Tibial nerve (tissue), 4 donors: Measurements from ENCODE around the gene ADCK2. TPM values are rescaled to one million over a fixed set of nuclear protein-coding genes. Genes with fewer than 3 reads are reported as not detected.

Source experiments
- DNase-seq, 2 donors: peaks; one replicate each; pipeline ENCODE4 v3.0.0-alpha.2; 2019; ENCODE audit warnings: low spot score in 2 of 2
- H3K27ac ChIP-seq, 4 donors: fragments of 200-600 bp; sonication (generic) in 3 of 4; one replicate each; pipeline ENCODE4 v1.5.1; 2017 to 2019; ENCODE audit warnings: mild to moderate bottlenecking in 1 of 4
- H3K27me3 ChIP-seq, 2 donors: fragments of 200-600 bp; sonication (generic) in 1 of 2; one replicate each; pipeline versions ENCODE4 v1.5.1 to v1.6.0; 2017 to 2019
- H3K36me3 ChIP-seq, 3 donors: fragments of 200-600 bp; sonication (generic); one replicate each; pipeline ENCODE4 v1.5.1; 2018 to 2019
- H3K4me1 ChIP-seq, 4 donors: fragments of 200-600 bp; sonication (generic) in 3 of 4; one replicate each; pipeline ENCODE4 v1.5.1; 2017 to 2019
- H3K4me3 ChIP-seq, 4 donors: fragments of 200-600 bp; sonication (generic) in 3 of 4; one replicate each; pipeline ENCODE4 v1.5.1; 2017 to 2019; ENCODE audit warnings: mild to moderate bottlenecking in 1 of 4, moderate library complexity in 1 of 4
- H3K9me3 ChIP-seq, 4 donors: fragments of 200-600 bp; sonication (generic) in 3 of 4; one replicate each; pipeline ENCODE4 v1.5.1; 2017 to 2019
- EP300 ChIP-seq, 2 donors: sonication (generic); formaldehyde crosslinking; IDR thresholded peaks; one replicate each; pipeline ENCODE4 v1.6.1; 2017; ENCODE audit warnings: antibody characterized with exemption in 2 of 2, mild to moderate bottlenecking in 1 of 2
- POLR2A ChIP-seq, 2 donors: fragments of 450-650 bp; IDR thresholded peaks; one replicate each; pipeline ENCODE4 v1.6.1; 2017; ENCODE audit warnings: antibody characterized with exemption in 2 of 2, mild to moderate bottlenecking in 2 of 2, moderate library complexity in 2 of 2
- WGBS, 2 donors: methylation state at CpG; one replicate each; pipeline ENCODE4 v1.1.5; 2018; 5-methylcytosine and 5-hydroxymethylcytosine counted together
- total RNA-seq, 4 donors: library from RNA; depleted of rRNA; stranded (reverse); fragments of >200 nt; gene quantifications; one replicate each; pipeline ENCODE4 v1.1.0, GENCODE V29; 2016
- TF ChIP-seq, protein P1 (sequence below), 5 experiments: fragments of 200-600 bp in 3 of 5; fragments of 450-650 bp in 2 of 5; sonication (generic) in 3 of 5; IDR thresholded peaks; one replicate each; pipeline ENCODE4 v1.5.1; 2016 to 2019; ENCODE audit warnings: antibody characterized with exemption in 5 of 5, mild to moderate bottlenecking in 3 of 5, moderate library complexity in 2 of 5

ADCK2 gene
- total RNA-seq, 4 donors from 2014 or later: 20.7 to 34.5 (median 26.7) TPM

DNA sequence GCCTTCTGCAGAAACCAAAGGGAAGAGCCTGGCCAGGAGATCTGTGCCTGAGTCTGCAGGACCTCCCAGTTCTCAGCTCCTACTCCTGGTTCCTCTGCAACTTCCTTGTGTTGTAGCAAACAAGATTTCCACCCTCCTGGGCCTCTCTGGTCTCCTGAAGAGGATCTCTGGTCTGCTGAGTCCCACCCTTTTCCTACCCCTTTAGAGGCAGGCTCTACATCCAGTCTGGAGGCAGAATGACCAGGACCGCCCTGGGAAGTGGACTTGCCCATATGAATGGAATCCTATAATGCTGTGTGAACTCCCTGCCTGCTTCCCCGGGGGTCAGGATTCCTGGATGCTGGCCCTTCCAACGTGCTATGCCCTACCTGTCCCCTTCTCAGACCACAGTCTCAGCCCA is 35.3 kb upstream of the ADCK2 start:
- no peak for DNase-seq
- WGBS, 2 donors: 35 to 70% methylated on average over 3 of the region's 3 CpGs
- Histone ChIP-seq H3K9me3 (no peaks in the 10 kb centered on the region), H3K4me3 (no peak overlapping the region), H3K27ac (peak overlapping the region; percentile 11 to 65 (median 28)), H3K36me3 (no peaks in the 10 kb centered on the region), H3K4me1 (peaks cover 0 to 77% (median 26%) of the 10 kb centered on the region in 4 donors), H3K27me3 (peaks cover 0 to 22% of the 10 kb centered on the region in 2 donors)
- TF ChIP-seq EP300 (IDR thresholded peaks at IDR 0.05) (no peak), POLR2A (IDR thresholded peaks at IDR 0.05) (no peak)
- TF ChIP-seq, protein P1, sequence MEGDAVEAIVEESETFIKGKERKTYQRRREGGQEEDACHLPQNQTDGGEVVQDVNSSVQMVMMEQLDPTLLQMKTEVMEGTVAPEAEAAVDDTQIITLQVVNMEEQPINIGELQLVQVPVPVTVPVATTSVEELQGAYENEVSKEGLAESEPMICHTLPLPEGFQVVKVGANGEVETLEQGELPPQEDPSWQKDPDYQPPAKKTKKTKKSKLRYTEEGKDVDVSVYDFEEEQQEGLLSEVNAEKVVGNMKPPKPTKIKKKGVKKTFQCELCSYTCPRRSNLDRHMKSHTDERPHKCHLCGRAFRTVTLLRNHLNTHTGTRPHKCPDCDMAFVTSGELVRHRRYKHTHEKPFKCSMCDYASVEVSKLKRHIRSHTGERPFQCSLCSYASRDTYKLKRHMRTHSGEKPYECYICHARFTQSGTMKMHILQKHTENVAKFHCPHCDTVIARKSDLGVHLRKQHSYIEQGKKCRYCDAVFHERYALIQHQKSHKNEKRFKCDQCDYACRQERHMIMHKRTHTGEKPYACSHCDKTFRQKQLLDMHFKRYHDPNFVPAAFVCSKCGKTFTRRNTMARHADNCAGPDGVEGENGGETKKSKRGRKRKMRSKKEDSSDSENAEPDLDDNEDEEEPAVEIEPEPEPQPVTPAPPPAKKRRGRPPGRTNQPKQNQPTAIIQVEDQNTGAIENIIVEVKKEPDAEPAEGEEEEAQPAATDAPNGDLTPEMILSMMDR (IDR thresholded peaks at IDR 0.05): no peak

DNA sequence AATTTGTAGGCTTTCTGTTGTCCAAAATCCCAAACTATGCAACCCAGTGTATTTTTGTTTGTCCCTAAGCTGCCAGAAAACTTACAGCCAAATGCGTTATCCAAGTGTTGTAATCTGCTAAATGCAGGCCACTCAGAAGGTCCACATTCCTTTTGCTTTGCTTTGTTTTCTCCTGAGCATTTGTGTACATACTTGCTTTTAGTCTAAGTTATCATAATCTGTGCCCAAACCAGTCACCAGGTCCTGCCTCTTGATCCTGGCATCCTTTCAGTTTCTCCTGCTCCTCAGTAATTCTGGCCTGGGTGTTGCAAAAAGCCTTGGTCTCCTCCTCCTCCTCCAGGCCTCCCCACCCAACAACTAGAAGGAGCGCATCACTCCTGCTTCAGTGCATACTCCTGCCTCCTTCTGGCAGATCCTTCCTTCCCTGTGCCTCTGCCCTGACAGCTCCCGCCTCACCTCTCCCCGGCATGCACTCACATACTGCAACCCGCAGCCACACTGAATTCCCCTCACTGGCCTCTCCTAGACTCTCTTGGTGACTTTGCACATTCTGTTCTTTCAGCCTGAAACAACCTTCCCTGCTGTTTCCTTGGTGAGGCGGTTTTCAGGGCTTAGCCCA is 34.5 kb upstream of the ADCK2 start:
- Histone ChIP-seq H3K36me3 (no peaks in the 10 kb centered on the region), H3K27me3 (peaks cover 0 to 22% of the 10 kb centered on the region in 2 donors), H3K4me1 (peaks cover 0 to 74% (median 26%) of the 10 kb centered on the region in 4 donors), H3K9me3 (no peaks in the 10 kb centered on the region), H3K27ac (peak overlapping the region in 3 of 4 donors; percentile 78 to 86 (median 78)), H3K4me3 (peak overlapping the region in 1 of 4 donors; percentile 79)
- TF ChIP-seq, protein P1 (IDR thresholded peaks at IDR 0.05): no peak
- TF ChIP-seq POLR2A (IDR thresholded peaks at IDR 0.05): no peak
- peak; percentile 15 to 32 for TF ChIP-seq EP300 (IDR thresholded peaks at IDR 0.05)
- DNase-seq: peak in 1 of 2 donors; percentile 21
- WGBS, 2 donors: 47 to 54% methylated on average over 6 of the region's 6 CpGs

DNA sequence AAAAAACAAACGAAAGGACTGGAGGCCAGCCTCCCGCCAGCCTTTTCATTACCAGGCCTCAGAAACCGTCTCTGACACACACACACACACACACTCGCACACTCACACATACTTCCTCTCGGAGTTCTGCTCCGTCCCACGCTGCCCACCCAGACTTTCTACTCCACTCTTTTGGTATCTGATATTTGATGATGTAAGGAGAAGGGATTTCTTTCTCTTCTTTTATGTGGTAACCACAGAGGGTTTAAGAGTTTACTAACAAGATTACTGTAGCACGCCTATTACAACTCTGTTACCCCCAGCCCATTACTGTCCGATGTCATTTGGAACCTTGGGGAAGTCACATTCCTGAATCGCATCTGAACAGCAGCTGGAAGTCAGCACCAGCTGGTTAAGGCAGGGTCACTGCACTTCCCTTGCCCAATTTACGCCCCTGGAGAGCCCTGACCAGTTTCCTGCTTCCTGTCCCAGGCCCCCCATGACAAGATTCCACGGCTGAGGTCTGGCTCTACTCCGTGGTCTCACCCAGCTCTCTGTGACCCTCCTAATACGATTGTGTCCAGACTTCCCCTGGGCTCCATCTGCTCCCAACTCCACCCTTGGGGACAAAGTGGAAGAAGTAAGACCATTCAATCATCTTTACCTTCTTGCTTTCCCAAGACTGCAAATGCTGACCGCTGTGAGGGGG is 33.2 kb upstream of the ADCK2 start:
- TF ChIP-seq, protein P1 (IDR thresholded peaks at IDR 0.05): no peak
- no peak for TF ChIP-seq EP300 (IDR thresholded peaks at IDR 0.05)
- TF ChIP-seq POLR2A (IDR thresholded peaks at IDR 0.05): no peak
- H3K27ac ChIP-seq: peak overlapping the region; percentile 78 to 86 (median 78)
- H3K4me3 ChIP-seq: peak overlapping the region; percentile 51 to 87 (median 70)
- H3K27me3 ChIP-seq: peaks cover 0 to 22% of the 10 kb centered on the region in 2 donors
- DNase-seq: peak in 1 of 2 donors; percentile 50
- no peaks in the 10 kb centered on the region for H3K36me3 ChIP-seq
- peaks cover 0 to 73% (median 26%) of the 10 kb centered on the region in 4 donors for H3K4me1 ChIP-seq
- 7 to 9% methylated on average over 15 of the region's 15 CpGs for WGBS, 2 donors
- H3K9me3 ChIP-seq: no peaks in the 10 kb centered on the region

DNA sequence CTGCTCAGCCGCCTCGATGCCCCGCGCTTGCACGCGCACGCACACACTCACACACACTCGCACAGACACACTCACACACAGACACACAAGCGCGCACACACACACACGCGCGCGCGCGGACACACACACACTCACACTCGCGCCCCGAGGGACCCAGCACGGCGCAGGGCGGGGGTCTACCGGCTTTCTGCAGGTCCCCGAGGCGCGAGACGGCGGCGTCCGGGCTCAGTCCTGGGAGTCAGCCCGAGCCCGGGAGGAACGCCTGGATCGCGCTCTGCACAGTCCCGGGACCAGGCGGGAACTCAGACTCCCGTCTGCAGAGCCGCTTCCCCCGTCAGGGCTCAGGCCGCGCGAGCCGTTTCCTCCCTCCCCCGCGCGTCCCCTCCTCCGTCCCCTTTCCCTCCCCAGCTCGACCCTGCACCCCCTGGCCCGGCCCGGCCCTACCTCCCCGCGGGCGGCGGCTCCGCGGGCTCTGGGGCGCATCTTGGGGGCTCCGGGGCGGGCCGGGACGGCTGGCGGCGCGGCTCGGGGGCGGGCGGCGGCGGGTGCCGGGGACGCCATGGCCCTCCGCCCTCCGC is 32.6 kb upstream of the ADCK2 start:
- TF ChIP-seq POLR2A (IDR thresholded peaks at IDR 0.05) (no peak), EP300 (IDR thresholded peaks at IDR 0.05) (no peak)
- TF ChIP-seq, protein P1 (IDR thresholded peaks at IDR 0.05): no peak
- WGBS, 2 donors: 1% methylated on average over 17 to 33 of the region's 74 CpGs
- no peak for DNase-seq
- Histone ChIP-seq H3K9me3 (no peaks in the 10 kb centered on the region), H3K27ac (peak overlapping the region; percentile 78 to 86 (median 78)), H3K4me3 (peak overlapping the region; percentile 51 to 87 (median 70)), H3K27me3 (peaks cover 0 to 24% of the 10 kb centered on the region in 2 donors), H3K36me3 (no peaks in the 10 kb centered on the region), H3K4me1 (peaks cover 0 to 66% (median 23%) of the 10 kb centered on the region in 4 donors)
